Stimulated activated CD8-positive, alpha-beta memory T cell treated with anti-CD3 and anti-CD28 coated beads, Interleukin-7, amount 100 ng/mL, for 24 hours (primary cell): ENCODE results near the gene ELK1.
"Not testable (repeated sequence)": the region's sequence is repeated elsewhere in the genome, so short reads cannot be mapped to it uniquely, and the experiment has no call there.

Experiments
- DNase-seq: peaks from one replicate; pipeline ENCODE4 v3.0.0-alpha.2; 2020; ENCODE audit warnings: low read depth

The ELK1 gene

GRCh38 chrX:47650164-47651042 is at the start of gene ELK1:
Gene ELK1 (minus strand): TSS chrX:47650563. CDS start chrX:47641441, 9,122 bp downstream.
- DNase-seq = peak; percentile 69

GRCh38 chrX:47697181-47697580 is 46.8 kb upstream of the ELK1 start:
- no peak for DNase-seq

GRCh38 chrX:47690175-47690574 is 39.8 kb upstream of the ELK1 start:
- DNase-seq = no peak

GRCh38 chrX:47687263-47687662 is 36.9 kb upstream of the ELK1 start:
- no peak for DNase-seq

- no peak for DNase-seq
These were observed 33.5 kb upstream of the ELK1 start for GRCh38 chrX:47683829-47684205.

GRCh38 chrX:47683184-47683828 is 32.9 kb upstream of the ELK1 start:
- no peak for DNase-seq

- DNase-seq = not testable (repeated sequence)
These were observed 25.8 kb upstream of the ELK1 start for GRCh38 chrX:47675959-47676859.

GRCh38 chrX:47674776-47675175 is 24.4 kb upstream of the ELK1 start:
- no peak for DNase-seq

- DNase-seq = not testable (repeated sequence)
These were observed 15.4 kb upstream of the ELK1 start for GRCh38 chrX:47665797-47666196.

- no peak for DNase-seq
These were observed 14.4 kb upstream of the ELK1 start for GRCh38 chrX:47664737-47665136.

- DNase-seq = no peak
These were observed 11.8 kb upstream of the ELK1 start for GRCh38 chrX:47662144-47662657.

- no peak for DNase-seq
These were observed 11.2 kb upstream of the ELK1 start for GRCh38 chrX:47661539-47661938.

GRCh38 chrX:47659421-47659726 is 9.0 kb upstream of the ELK1 start:
- no peak for DNase-seq

GRCh38 chrX:47658684-47659420 is 8.5 kb upstream of the ELK1 start, which contains the start of gene UXT:
Gene UXT (minus strand): TSS chrX:47659180. CDS start chrX:47658927, 253 bp downstream.
- DNase-seq = peak; percentile 84

- no peak for DNase-seq
These were observed 7.9 kb upstream of the ELK1 start for GRCh38 chrX:47658301-47658683.

- no peak for DNase-seq
These were observed 911 bp upstream of the ELK1 start for GRCh38 chrX:47651043-47651905.

- no peak for DNase-seq
These were observed 591 bp downstream of the ELK1 start for GRCh38 chrX:47649781-47650163.

GRCh38 chrX:47649271-47649670 is 1.1 kb downstream of the ELK1 start:
- no peak for DNase-seq

- no peak for DNase-seq
These were observed 2.0 kb downstream of the ELK1 start for GRCh38 chrX:47648376-47648775.

- DNase-seq = no peak
These were observed 3.7 kb downstream of the ELK1 start for GRCh38 chrX:47646636-47647035.

GRCh38 chrX:47645530-47645929 is 4.8 kb downstream of the ELK1 start:
- DNase-seq = no peak
